ENCODE data around the gene CFAP157.

DNA sequence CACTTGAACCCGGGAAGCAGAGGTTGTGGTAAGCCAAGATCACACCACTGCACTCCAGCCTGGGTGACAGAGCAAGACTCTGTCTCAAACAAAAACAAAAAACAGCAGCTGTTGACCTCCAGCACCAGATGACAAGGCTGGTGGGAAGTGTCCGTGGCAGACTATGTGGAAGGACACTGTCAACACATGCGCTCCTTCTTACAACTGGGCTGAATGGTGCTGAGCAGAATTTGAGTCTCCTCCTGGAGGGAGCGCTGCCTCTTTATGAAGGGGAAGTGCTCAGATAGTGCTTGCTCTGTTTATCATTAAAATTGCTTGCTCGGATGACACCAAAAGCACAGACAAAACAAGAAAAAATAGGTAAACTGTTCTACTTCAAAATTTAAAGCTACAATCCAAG is 9.2 kb upstream of the CFAP157 start:
- no peak for TF ChIP-seq CTCF (IDR thresholded peaks at IDR 0.05; ENCODE audit: poor library complexity)
- TF ChIP-seq EZH2 (IDR thresholded peaks at IDR 0.05; ENCODE audit: borderline replicate concordance): no peak
- no peak for TF ChIP-seq EZH2phosphoT487 (IDR thresholded peaks at IDR 0.05; ENCODE audit: low read depth, severe bottlenecking, unreplicated experiment)

Measured in hepatocyte (in vitro differentiated cells).